Calu3 (cell line): ENCODE results near the gene PIGU. TPM values are rescaled to one million over a fixed set of nuclear protein-coding genes. Genes with fewer than 3 reads are reported as not detected.
A peak's percentile ranks its signal among the peaks of the same experiment; 100 is the strongest.

Source experiments
- BruUV-seq: library from RNA; stranded (reverse); fragments of 400-500 nt; replicated peaks from 2 replicates; lab custom pipeline; 2021; lab: Mats Ljungman, UMichigan
- CTCF ChIA-PET: fragments of 300-600 bp; sonication (Branson Sonifier 250); formaldehyde crosslinking; loops from one replicate; lab custom pipeline; 2022; ENCODE audit warnings: antibody characterized with exemption; lab: Charles Lee
- DNase-seq: peaks from one replicate; pipeline ENCODE4 v3.0.0; 2022
- H3K27ac Mint-ChIP-seq: one replicate; pipeline ENCODE4 v1.8.0; 2022; ENCODE audit warnings: mixed read lengths; ENCODE audit not compliant: unreplicated experiment
- H3K27me3 Mint-ChIP-seq: one replicate; pipeline ENCODE4 v1.8.0; 2022; ENCODE audit warnings: mixed read lengths; ENCODE audit not compliant: unreplicated experiment
- H3K36me3 Mint-ChIP-seq: one replicate; pipeline ENCODE4 v1.8.0; 2022; ENCODE audit warnings: mild to moderate bottlenecking, moderate library complexity, mixed read lengths; ENCODE audit not compliant: insufficient read depth, unreplicated experiment
- H3K4me1 Mint-ChIP-seq: one replicate; pipeline ENCODE4 v1.8.0; 2022; ENCODE audit warnings: mild to moderate bottlenecking, low read depth, mixed read lengths; ENCODE audit not compliant: unreplicated experiment
- H3K4me3 Mint-ChIP-seq: one replicate; pipeline ENCODE4 v1.8.0; 2022; ENCODE audit warnings: mild to moderate bottlenecking, low read depth, moderate library complexity, mixed read lengths; ENCODE audit not compliant: unreplicated experiment
- H3K9me3 Mint-ChIP-seq: one replicate; pipeline ENCODE4 v1.8.0; 2022; ENCODE audit warnings: low read depth, mixed read lengths; ENCODE audit not compliant: unreplicated experiment
- intact Hi-C: fragments of 100-400 bp; cut with micrococcal nuclease; formaldehyde crosslinking; loops from one replicate; pipeline ENCODE4 v1.10.0; 2022; ENCODE audit not compliant: unreplicated experiment
- total RNA-seq: library from RNA; stranded (reverse); gene quantifications from 2 replicates; pipeline ENCODE4 v1.2.3, GENCODE V29; 2022
- TF ChIP-seq, protein P1 (sequence below): fragments of 200-600 bp; IDR thresholded peaks from one replicate; pipeline ENCODE4 v1.8.0; 2022; ENCODE audit warnings: antibody characterized with exemption; ENCODE audit not compliant: unreplicated experiment

PIGU gene
- total RNA-seq, 1 experiment from 2014 or later, result 42.8 TPM

DNA sequence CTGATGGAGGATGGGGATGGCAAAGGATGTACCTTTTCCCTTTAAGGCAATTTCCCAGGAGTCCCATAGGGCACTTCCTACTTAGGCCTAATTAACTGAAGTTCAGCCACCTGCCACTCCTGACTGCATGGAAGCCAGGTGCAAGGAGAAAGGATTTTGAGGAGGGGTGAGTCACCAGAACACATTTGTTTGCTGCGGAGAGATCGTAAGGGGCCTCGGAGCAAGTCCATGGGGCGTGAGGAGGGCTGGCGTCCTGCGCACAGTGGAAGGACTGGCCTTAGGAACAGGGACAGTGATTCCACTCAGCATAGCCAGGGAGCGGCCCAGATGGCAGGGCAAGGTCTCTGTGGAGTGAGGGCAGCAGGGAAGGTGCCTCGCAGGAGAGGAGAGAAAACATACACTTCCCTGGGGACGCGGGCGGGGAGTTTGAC is 130.1 kb downstream of the PIGU start:
- CTCF ChIA-PET, result interaction anchor here (1.0 kb wide), 1 partner anchor 8 kb away, joined by 3 read pairs; no protein-coding TSS in a partner anchor
- Mint-ChIP-seq H3K9me3 (no peaks in the 10 kb centered on the region), H3K4me1 (no peaks in the 10 kb centered on the region), H3K27me3 (no peaks in the 10 kb centered on the region), H3K36me3 (peaks cover 21% of the 10 kb centered on the region), H3K4me3 (no peak overlapping the region), H3K27ac (no peak overlapping the region)
- no peak for DNase-seq
- no TSS peak for BruUV-seq
- intact Hi-C loops, result no loop called here
- TF ChIP-seq, protein P1, sequence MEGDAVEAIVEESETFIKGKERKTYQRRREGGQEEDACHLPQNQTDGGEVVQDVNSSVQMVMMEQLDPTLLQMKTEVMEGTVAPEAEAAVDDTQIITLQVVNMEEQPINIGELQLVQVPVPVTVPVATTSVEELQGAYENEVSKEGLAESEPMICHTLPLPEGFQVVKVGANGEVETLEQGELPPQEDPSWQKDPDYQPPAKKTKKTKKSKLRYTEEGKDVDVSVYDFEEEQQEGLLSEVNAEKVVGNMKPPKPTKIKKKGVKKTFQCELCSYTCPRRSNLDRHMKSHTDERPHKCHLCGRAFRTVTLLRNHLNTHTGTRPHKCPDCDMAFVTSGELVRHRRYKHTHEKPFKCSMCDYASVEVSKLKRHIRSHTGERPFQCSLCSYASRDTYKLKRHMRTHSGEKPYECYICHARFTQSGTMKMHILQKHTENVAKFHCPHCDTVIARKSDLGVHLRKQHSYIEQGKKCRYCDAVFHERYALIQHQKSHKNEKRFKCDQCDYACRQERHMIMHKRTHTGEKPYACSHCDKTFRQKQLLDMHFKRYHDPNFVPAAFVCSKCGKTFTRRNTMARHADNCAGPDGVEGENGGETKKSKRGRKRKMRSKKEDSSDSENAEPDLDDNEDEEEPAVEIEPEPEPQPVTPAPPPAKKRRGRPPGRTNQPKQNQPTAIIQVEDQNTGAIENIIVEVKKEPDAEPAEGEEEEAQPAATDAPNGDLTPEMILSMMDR, result no peak

GRCh38 chr20:34544109-34544796 is 132.6 kb downstream of the PIGU start:
- H3K4me3 Mint-ChIP-seq, result no peak overlapping the region
- peaks cover 43% of the 10 kb centered on the region for H3K36me3 Mint-ChIP-seq
- BruUV-seq, result TSS peak; percentile 10
- intact Hi-C loops, result no loop called here
- TF ChIP-seq, protein P1, result no peak
- no peak overlapping the region for H3K27ac Mint-ChIP-seq
- no peaks in the 10 kb centered on the region for H3K9me3 Mint-ChIP-seq
- CTCF ChIA-PET, result interaction anchor here (1.0 to 1.2 kb wide), 2 partner anchors 161 to 232 kb away, joined by 3 to 4 read pairs; no protein-coding TSS in a partner anchor
- H3K4me1 Mint-ChIP-seq, result no peaks in the 10 kb centered on the region
- H3K27me3 Mint-ChIP-seq, result no peaks in the 10 kb centered on the region
- DNase-seq, result no peak

GRCh38 chr20:34543463-34544056 is 133.3 kb downstream of the PIGU start:
- CTCF ChIA-PET, result interaction anchor here (0.7 to 1.0 kb wide), 2 partner anchors 162 to 527 kb away, joined by 3 to 4 read pairs; no protein-coding TSS in a partner anchor
- no TSS peak for BruUV-seq
- no peaks in the 10 kb centered on the region for H3K9me3 Mint-ChIP-seq
- TF ChIP-seq, protein P1, result no peak
- peaks cover 5% of the 10 kb centered on the region for H3K4me1 Mint-ChIP-seq
- DNase-seq, result no peak
- peaks cover 50% of the 10 kb centered on the region for H3K36me3 Mint-ChIP-seq
- no peak overlapping the region for H3K4me3 Mint-ChIP-seq
- no peak overlapping the region for H3K27ac Mint-ChIP-seq
- no peaks in the 10 kb centered on the region for H3K27me3 Mint-ChIP-seq
- intact Hi-C loops, result no loop called here

GRCh38 chr20:34542439-34542838 is 134.5 kb downstream of the PIGU start:
- no peak overlapping the region for H3K27ac Mint-ChIP-seq
- DNase-seq, result no peak
- TF ChIP-seq, protein P1, result no peak
- peaks cover 52% of the 10 kb centered on the region for H3K36me3 Mint-ChIP-seq
- CTCF ChIA-PET, result interaction anchor here (0.7 kb wide), 2 partner anchors 10 to 835 kb away, joined by 3 read pairs; no protein-coding TSS in a partner anchor
- no peak overlapping the region for H3K4me3 Mint-ChIP-seq
- intact Hi-C loops, result no loop called here
- no peaks in the 10 kb centered on the region for H3K9me3 Mint-ChIP-seq
- H3K4me1 Mint-ChIP-seq, result peaks cover 6% of the 10 kb centered on the region
- no peaks in the 10 kb centered on the region for H3K27me3 Mint-ChIP-seq
- no TSS peak for BruUV-seq
